Testis (tissue), 2 donors: Measurements from ENCODE around the gene ACSL6.

Experiments used
- CTCF ChIP-seq, 3 experiments: fragments of 450-650 bp in 2 of 3; fragments of 200-600 bp in 1 of 3; sonication (generic) in 1 of 3; IDR thresholded peaks; one replicate each; pipeline ENCODE4 v1.5.1; 2016 to 2019; ENCODE audit warnings: antibody characterized with exemption in 3 of 3, mild to moderate bottlenecking in 2 of 3, moderate library complexity in 1 of 3
- POLR2A ChIP-seq: fragments of 450-650 bp; IDR thresholded peaks from one replicate; pipeline ENCODE4 v1.6.1; 2017; ENCODE audit warnings: antibody characterized with exemption, mild to moderate bottlenecking, moderate library complexity

- no peak for TF ChIP-seq CTCF (IDR thresholded peaks at IDR 0.05)
- TF ChIP-seq POLR2A, result no peak
These were observed 38.1 kb upstream of the ACSL6 start for GRCh38 chr5:132049559-132049958.
